Fibroblast of villous mesenchyme (primary cell): ENCODE results near the gene C2orf92. TPM values are rescaled to one million over a fixed set of nuclear protein-coding genes. Genes with fewer than 3 reads are reported as not detected.

Experiments
- DNase-seq: peaks from one replicate; pipeline ENCODE4 v3.0.0-alpha.2; 2010; ENCODE audit warnings: low read depth
- H3K4me3 ChIP-seq: 2 replicates; pipeline ENCODE4 v1.5.1; 2011; ENCODE audit warnings: low read depth, mild to moderate bottlenecking, low read length
- total RNA-seq: library from RNA; depleted of rRNA; stranded (reverse); fragments of >200 nt; gene quantifications from 2 replicates; pipeline ENCODE4 v1.2.3, GENCODE V29; 2012
- TF ChIP-seq, protein P1 (sequence below): IDR thresholded peaks from 2 replicates; pipeline ENCODE4 v1.5.1; 2012; ENCODE audit warnings: low read depth, mild to moderate bottlenecking, low read length; ENCODE audit not compliant: insufficient read depth

Gene C2orf92
- total RNA-seq, 1 donor: 6.0 TPM

DNA sequence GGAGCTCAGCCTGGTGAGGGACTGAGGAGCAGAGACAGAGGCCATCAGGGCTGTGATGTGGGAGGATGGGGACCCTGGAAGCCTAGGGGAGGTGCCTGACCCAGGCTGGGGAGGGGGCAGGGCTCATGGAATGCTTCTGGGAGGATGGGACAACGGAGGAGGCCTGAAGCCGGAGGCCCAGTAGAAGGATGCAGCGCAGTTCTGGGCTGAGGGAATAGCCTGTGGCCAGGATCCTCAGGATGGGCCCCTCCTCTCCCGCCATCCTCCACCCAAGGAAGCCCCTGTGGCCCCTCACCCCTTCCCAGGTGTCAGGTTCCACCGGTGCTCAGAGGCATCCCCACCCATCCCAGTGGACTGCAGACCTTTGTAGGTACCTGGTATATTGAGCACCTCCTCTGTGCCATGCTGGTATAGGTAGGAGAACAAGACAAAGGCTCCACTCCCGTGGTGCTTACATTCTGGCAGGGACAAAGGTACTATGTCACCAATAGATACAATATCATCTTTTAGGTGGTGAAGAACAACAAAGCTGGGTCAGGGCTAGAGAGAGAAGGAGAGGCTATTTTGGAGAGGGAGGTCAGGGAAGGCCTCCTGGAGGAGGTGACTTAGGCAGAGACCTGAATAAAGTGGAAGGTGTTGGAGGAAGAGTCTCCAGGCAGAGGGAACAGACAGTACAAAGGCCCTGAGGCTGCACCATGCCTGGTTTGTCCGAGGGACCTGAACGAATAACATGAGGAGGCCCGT, 46.6 kb downstream of the C2orf92 start:
- TF ChIP-seq, protein P1, sequence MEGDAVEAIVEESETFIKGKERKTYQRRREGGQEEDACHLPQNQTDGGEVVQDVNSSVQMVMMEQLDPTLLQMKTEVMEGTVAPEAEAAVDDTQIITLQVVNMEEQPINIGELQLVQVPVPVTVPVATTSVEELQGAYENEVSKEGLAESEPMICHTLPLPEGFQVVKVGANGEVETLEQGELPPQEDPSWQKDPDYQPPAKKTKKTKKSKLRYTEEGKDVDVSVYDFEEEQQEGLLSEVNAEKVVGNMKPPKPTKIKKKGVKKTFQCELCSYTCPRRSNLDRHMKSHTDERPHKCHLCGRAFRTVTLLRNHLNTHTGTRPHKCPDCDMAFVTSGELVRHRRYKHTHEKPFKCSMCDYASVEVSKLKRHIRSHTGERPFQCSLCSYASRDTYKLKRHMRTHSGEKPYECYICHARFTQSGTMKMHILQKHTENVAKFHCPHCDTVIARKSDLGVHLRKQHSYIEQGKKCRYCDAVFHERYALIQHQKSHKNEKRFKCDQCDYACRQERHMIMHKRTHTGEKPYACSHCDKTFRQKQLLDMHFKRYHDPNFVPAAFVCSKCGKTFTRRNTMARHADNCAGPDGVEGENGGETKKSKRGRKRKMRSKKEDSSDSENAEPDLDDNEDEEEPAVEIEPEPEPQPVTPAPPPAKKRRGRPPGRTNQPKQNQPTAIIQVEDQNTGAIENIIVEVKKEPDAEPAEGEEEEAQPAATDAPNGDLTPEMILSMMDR: no peak
- no peak for DNase-seq
- H3K4me3 ChIP-seq: no peak overlapping the region

DNA sequence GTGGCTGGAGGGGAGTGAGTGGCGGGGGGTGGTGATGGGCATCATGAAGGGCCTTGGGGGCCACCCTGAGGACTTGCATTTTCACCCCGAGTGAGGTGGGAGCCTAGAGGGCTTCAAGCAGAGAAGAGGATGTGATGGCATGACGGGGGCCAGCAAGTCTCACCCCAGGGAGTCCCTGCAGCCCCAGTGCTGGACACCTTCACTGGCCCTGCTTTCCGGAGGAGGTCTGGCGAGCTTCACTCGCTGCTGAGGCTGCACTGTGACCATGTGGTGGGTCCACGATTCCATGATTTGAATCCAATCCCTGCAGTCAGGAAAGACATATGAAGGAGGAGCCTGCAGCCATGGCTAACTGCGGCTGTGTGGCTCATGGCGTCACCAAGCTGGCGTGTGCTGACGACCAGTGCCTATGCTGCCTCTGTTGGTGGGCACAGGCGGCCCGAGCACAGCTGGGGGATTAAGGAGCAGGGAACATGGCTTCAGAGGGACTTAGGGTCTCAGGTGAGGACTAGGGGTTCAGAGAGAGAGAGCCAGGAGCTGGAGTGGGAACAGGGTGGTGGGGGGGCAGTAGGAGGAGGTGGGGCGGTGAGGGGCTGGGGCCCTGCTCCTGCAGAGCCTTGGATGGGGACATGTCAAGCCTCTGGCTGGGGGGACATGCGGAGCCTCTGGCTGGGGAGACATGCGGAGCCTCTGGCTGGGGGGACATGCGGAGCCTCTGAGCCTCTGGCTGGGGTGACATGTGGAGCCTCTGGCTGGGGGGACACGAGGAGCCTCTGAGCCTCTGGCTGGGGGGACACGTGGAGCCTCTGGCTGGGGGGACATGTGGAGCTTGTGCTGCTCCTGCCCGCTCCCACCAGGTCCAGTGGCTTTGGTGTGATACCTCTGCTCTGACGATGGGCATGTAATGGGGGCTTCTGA, 47.4 kb downstream of the C2orf92 start:
- no peak overlapping the region for H3K4me3 ChIP-seq
- DNase-seq: no peak
- TF ChIP-seq, protein P1: no peak

- TF ChIP-seq, protein P1: no peak
- H3K4me3 ChIP-seq: no peak overlapping the region
- no peak for DNase-seq
Measured at GRCh38 chr2:97717613-97717995, 48.1 kb downstream of the C2orf92 start.

GRCh38 chr2:97718051-97718882, 48.8 kb downstream of the C2orf92 start:
- H3K4me3 ChIP-seq: no peak overlapping the region
- TF ChIP-seq, protein P1: no peak
- no peak for DNase-seq

DNA sequence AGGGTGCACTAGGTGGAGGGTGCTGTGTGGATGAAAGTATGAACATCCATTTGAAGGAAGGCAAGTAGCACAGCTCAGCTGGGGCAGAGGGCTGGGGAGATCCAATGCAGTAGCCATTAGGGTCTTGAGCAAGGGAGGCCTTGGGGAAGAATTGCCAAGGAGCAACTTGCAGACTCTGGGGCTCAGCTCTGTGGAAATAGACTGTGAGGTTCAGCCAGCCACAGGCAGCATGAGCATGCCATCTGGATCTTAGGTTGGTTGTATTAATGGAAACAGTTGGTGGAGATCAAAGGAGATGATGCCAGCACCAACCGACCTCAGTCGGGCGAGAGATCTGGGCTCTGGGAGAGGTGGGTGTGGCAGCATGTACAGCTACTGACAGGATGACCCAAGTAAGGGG, 49.4 kb downstream of the C2orf92 start:
- DNase-seq: no peak
- TF ChIP-seq, protein P1: no peak
- H3K4me3 ChIP-seq: no peak overlapping the region

DNA sequence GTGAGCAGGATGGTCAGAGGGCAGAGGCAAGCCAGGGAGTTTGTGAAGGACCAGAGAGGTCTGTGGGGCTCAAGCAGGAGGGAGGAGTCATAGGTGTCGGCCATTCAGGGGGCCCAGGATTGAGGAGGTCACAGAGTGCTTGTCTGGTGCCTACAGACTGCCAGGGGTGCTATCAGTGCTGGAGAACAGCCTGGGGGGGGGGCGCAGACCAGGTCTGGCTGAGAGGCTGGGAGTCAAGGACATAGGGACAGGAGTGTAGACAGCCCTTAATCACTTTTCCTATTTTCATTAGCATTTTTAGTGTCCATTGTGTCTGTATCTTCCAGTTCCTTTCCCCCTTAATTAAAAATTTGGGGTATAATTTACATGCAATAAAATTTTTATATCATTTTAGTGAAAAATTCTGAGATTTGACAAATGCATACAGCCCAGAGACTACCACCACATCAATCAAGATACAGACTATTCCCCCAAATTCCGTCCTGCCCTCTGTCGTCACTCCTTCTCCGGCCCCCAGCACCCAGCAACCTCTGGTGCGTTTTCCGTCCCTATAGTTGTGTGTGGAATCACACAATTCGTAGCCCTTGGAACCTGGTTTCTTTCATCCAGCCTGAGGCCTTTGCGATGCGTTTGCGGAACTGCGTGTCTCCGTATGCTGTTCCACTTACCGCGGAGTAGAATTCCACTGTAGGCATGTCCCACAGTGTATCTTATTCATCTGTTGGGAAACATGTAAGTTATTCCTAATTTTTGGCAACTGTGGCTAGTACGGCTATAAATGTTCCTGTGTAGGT, 50.0 kb downstream of the C2orf92 start:
- DNase-seq: no peak
- TF ChIP-seq, protein P1: no peak
- no peak overlapping the region for H3K4me3 ChIP-seq
